H9 (cell line): Measurements from ENCODE around the gene ADAMTS16. TPM values are rescaled to one million over a fixed set of nuclear protein-coding genes. Genes with fewer than 3 reads are reported as not detected.

Experiments used
- DNase-seq: peaks from one replicate; pipeline ENCODE4 v3.0.0-alpha.2; 2017
- H2AFZ ChIP-seq: one replicate; pipeline ENCODE4 v1.6.1; 2013; ENCODE audit warnings: mild to moderate bottlenecking, low read length, control low read depth, moderate library complexity
- H2AK5ac ChIP-seq: 2 replicates; pipeline ENCODE4 v1.6.1; 2013; ENCODE audit warnings: low read length, control low read depth, mixed read lengths; ENCODE audit not compliant: insufficient read length
- H2BK120ac ChIP-seq: one replicate; pipeline ENCODE4 v1.6.1; 2013; ENCODE audit warnings: low read depth, mild to moderate bottlenecking, low read length, control low read depth, inconsistent platforms; ENCODE audit not compliant: poor library complexity, severe bottlenecking
- H2BK12ac ChIP-seq: 2 replicates; pipeline ENCODE4 v1.6.1; 2013; ENCODE audit warnings: low read length, control low read depth, mixed read lengths, low read depth; ENCODE audit not compliant: insufficient read length
- H2BK15ac ChIP-seq: 2 replicates; pipeline ENCODE4 v1.6.1; 2013; ENCODE audit warnings: low read depth, low read length, control low read depth
- H2BK20ac ChIP-seq: one replicate; pipeline ENCODE4 v1.6.1; 2013; ENCODE audit warnings: low read depth, mild to moderate bottlenecking, low read length, control low read depth, inconsistent platforms; ENCODE audit not compliant: poor library complexity, severe bottlenecking
- H2BK5ac ChIP-seq: 2 replicates; pipeline ENCODE4 v1.6.1; 2013; ENCODE audit warnings: low read length, control low read depth, mixed read lengths; ENCODE audit not compliant: insufficient read length
- H3K14ac ChIP-seq: 2 replicates; pipeline ENCODE4 v1.6.1; 2013; ENCODE audit warnings: low read length, control low read depth; ENCODE audit not compliant: insufficient read depth
- H3K18ac ChIP-seq: 2 replicates; pipeline ENCODE4 v1.6.1; 2013; ENCODE audit warnings: low read depth, mild to moderate bottlenecking, mixed read lengths, low read length, control low read depth; ENCODE audit not compliant: insufficient read length
- H3K23ac ChIP-seq: 2 replicates; pipeline ENCODE4 v1.6.1; 2013; ENCODE audit warnings: low read length, control low read depth, mixed read lengths, low read depth; ENCODE audit not compliant: insufficient read length
- H3K23me2 ChIP-seq: 2 replicates; pipeline ENCODE4 v1.6.1; 2013; ENCODE audit warnings: low read depth, mild to moderate bottlenecking, mixed read lengths, low read length, control low read depth; ENCODE audit not compliant: insufficient read length, poor library complexity, severe bottlenecking
- H3K27ac ChIP-seq: 2 replicates; pipeline ENCODE4 v1.5.1; 2013; ENCODE audit warnings: low read length, control low read depth, mixed read lengths, low read depth; ENCODE audit not compliant: insufficient read length
- H3K27me3 ChIP-seq: 2 replicates; pipeline ENCODE4 v1.6.1; 2013; ENCODE audit warnings: low read length, control low read depth, inconsistent platforms; ENCODE audit not compliant: insufficient read depth
- H3K4ac ChIP-seq: 2 replicates; pipeline ENCODE4 v1.6.1; 2013; ENCODE audit warnings: low read depth, mild to moderate bottlenecking, control low read depth, inconsistent platforms, low read length, moderate library complexity
- H3K4me1 ChIP-seq: 2 replicates; pipeline ENCODE4 v1.6.1; 2013; ENCODE audit warnings: low read length, control low read depth, inconsistent platforms; ENCODE audit not compliant: insufficient read depth
- H3K4me2 ChIP-seq: 2 replicates; pipeline ENCODE4 v1.6.1; 2013; ENCODE audit warnings: low read length, control low read depth, mixed read lengths; ENCODE audit not compliant: insufficient read length, insufficient read depth
- H3K56ac ChIP-seq: 2 replicates; pipeline ENCODE4 v1.6.1; 2013; ENCODE audit warnings: low read depth, mild to moderate bottlenecking, mixed read lengths, low read length, control low read depth; ENCODE audit not compliant: insufficient read length
- H3K79me1 ChIP-seq: 2 replicates; pipeline ENCODE4 v1.6.1; 2013; ENCODE audit warnings: low read depth, mild to moderate bottlenecking, moderate library complexity, low read length, control low read depth, inconsistent platforms; ENCODE audit not compliant: insufficient read depth, poor library complexity, severe bottlenecking
- H3K79me2 ChIP-seq: 2 replicates; pipeline ENCODE4 v1.6.1; 2013; ENCODE audit warnings: low read length, control low read depth, inconsistent platforms; ENCODE audit not compliant: insufficient read depth
- H3K9ac ChIP-seq: 2 replicates; pipeline ENCODE4 v1.6.1; 2013; ENCODE audit warnings: low read length, control low read depth, mixed read lengths; ENCODE audit not compliant: insufficient read length; ENCODE audit errors: extremely low read depth
- H3K9me3 ChIP-seq: one replicate; pipeline ENCODE4 v1.6.1; 2013; ENCODE audit warnings: low read depth, low read length, inconsistent platforms; ENCODE audit not compliant: control insufficient read depth
- H3T11ph ChIP-seq: one replicate; pipeline ENCODE4 v1.6.1; 2013; ENCODE audit warnings: mild to moderate bottlenecking, low read length, control low read depth, inconsistent platforms
- H4K20me1 ChIP-seq: one replicate; pipeline ENCODE4 v1.6.1; 2013; ENCODE audit not compliant: control insufficient read depth, insufficient read length, insufficient read depth
- H4K5ac ChIP-seq: 2 replicates; pipeline ENCODE4 v1.6.1; 2013; ENCODE audit warnings: low read depth, mild to moderate bottlenecking, mixed read lengths, low read length, control low read depth; ENCODE audit not compliant: insufficient read length
- H4K8ac ChIP-seq: replicated peaks from 2 replicates; pipeline ENCODE4 v1.6.1; 2013; ENCODE audit warnings: low read length, control low read depth, mixed read lengths, low read depth; ENCODE audit not compliant: insufficient read length
- H4K91ac ChIP-seq: 2 replicates; pipeline ENCODE4 v1.6.1; 2013; ENCODE audit warnings: low read depth, mild to moderate bottlenecking, moderate library complexity, mixed read lengths, low read length, control low read depth; ENCODE audit not compliant: insufficient read length
- H3K27ac Mint-ChIP-seq, 3 experiments: 2 replicates in 2 of 3; 3 replicates in 1 of 3; pipeline ENCODE4 v1.8.0; 2020 to 2021; ENCODE audit warnings: mixed read lengths in 3 of 3, mild to moderate bottlenecking in 1 of 3, moderate library complexity in 1 of 3
- H3K27me3 Mint-ChIP-seq: 2 replicates; pipeline ENCODE4 v1.8.0; 2021; ENCODE audit warnings: low read depth, mild to moderate bottlenecking, moderate library complexity, mixed read lengths
- H3K36me3 Mint-ChIP-seq, 3 experiments: 2 replicates in 2 of 3; 3 replicates in 1 of 3; pipeline ENCODE4 v1.8.0; 2020 to 2021; ENCODE audit warnings: low read depth in 3 of 3, mixed read lengths in 3 of 3; ENCODE audit not compliant: insufficient read depth in 1 of 3
- H3K4me1 Mint-ChIP-seq, 2 experiments: 2 replicates each; pipeline ENCODE4 v1.8.0; 2020; ENCODE audit warnings: mixed read lengths in 2 of 2
- H3K4me3 Mint-ChIP-seq, 2 experiments: 2 replicates in 1 of 2; 3 replicates in 1 of 2; pipeline ENCODE4 v1.8.0; 2020 to 2021; ENCODE audit warnings: mild to moderate bottlenecking in 2 of 2, mixed read lengths in 2 of 2, moderate library complexity in 1 of 2
- H3K9me3 Mint-ChIP-seq, 2 experiments: 2 replicates in 1 of 2; 3 replicates in 1 of 2; pipeline ENCODE4 v1.8.0; 2020; ENCODE audit warnings: mild to moderate bottlenecking in 2 of 2, mixed read lengths in 2 of 2, moderate library complexity in 1 of 2
- WGBS: extraction: QIAGEN DNeasy Blood & Tissue Kit; methylation state at CpG from one replicate; pipeline ENCODE4 v1.1.7; 2013; ENCODE audit warnings: missing lambda C conversion rate, low lambda C conversion rate, mixed read lengths; ENCODE audit not compliant: insufficient read length; ENCODE audit errors: extremely low coverage; 5-methylcytosine and 5-hydroxymethylcytosine counted together
- total RNA-seq: library from RNA; stranded (reverse); gene quantifications from 2 replicates; pipeline ENCODE4 v1.2.1, GENCODE V29; 2021
- TF ChIP-seq, protein P1 (sequence below): fragments of 200-600 bp; sonication (generic); conservative IDR thresholded peaks from 3 replicates; pipeline ENCODE4 v1.8.0; 2021; ENCODE audit warnings: antibody characterized with exemption, mild to moderate bottlenecking

The ADAMTS16 gene
- total RNA-seq, 1 experiment from 2014 or later = 4.5 TPM

DNA sequence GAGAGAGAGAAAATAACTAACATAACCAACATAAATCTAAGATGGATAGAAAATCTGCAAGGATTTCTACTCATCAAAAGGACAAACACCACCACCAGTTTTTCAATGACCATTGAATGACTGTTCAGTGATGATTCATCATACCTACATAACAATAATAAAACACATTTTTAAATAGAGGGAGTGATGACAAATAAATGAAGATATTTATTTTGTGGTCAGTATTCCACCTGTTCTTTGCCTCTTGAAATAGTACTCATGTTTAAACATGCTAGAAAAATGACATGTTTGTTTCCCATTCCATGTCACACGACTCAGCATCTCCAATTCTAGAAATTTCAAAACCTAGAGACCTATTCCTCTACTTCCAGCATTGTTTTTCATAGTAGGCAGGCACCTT lies 34.6 kb upstream of the ADAMTS16 start:
- Histone ChIP-seq H3K56ac (no peak overlapping the region), H2BK20ac (no peak overlapping the region), H3K27me3 (no peaks in the 10 kb centered on the region), H3K4me1 (no peaks in the 10 kb centered on the region), H3K9ac (no peak overlapping the region), H4K5ac (no peak overlapping the region), H2AK5ac (no peak overlapping the region), H2BK5ac (no peak overlapping the region), H4K8ac (no peak overlapping the region), H2BK120ac (no peak overlapping the region), H4K91ac (no peak overlapping the region), H3K4me2 (no peak overlapping the region), H2BK12ac (no peak overlapping the region), H3K14ac (no peak overlapping the region), H3K4ac (no peak overlapping the region), H3K18ac (no peak overlapping the region), H4K20me1 (no peaks in the 10 kb centered on the region), H3K23ac (no peak overlapping the region), H3K79me1 (no peaks in the 10 kb centered on the region), H2AFZ (no peak overlapping the region), H3K27ac (no peak overlapping the region), H3T11ph (no peak overlapping the region), H3K79me2 (no peaks in the 10 kb centered on the region), H3K9me3 (no peaks in the 10 kb centered on the region), H2BK15ac (no peak overlapping the region), H3K23me2 (no peaks in the 10 kb centered on the region)
- Mint-ChIP-seq H3K9me3 (peaks cover 0 to 4% of the 10 kb centered on the region in 2 experiments; a peak in 2 of 5 replicates), H3K27ac (no peak overlapping the region), H3K27me3 (no peaks in the 10 kb centered on the region), H3K4me3 (no peak overlapping the region), H3K4me1 (peaks cover 4 to 7% of the 10 kb centered on the region in 2 experiments), H3K36me3 (peaks cover 0 to 5% (median 0%) of the 10 kb centered on the region in 3 experiments; a peak in 1 of 7 replicates)
- no CpG with 5 or more reads among the region's 1 CpG for WGBS
- no peak for DNase-seq
- TF ChIP-seq, protein P1, sequence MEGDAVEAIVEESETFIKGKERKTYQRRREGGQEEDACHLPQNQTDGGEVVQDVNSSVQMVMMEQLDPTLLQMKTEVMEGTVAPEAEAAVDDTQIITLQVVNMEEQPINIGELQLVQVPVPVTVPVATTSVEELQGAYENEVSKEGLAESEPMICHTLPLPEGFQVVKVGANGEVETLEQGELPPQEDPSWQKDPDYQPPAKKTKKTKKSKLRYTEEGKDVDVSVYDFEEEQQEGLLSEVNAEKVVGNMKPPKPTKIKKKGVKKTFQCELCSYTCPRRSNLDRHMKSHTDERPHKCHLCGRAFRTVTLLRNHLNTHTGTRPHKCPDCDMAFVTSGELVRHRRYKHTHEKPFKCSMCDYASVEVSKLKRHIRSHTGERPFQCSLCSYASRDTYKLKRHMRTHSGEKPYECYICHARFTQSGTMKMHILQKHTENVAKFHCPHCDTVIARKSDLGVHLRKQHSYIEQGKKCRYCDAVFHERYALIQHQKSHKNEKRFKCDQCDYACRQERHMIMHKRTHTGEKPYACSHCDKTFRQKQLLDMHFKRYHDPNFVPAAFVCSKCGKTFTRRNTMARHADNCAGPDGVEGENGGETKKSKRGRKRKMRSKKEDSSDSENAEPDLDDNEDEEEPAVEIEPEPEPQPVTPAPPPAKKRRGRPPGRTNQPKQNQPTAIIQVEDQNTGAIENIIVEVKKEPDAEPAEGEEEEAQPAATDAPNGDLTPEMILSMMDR = no peak
